Embryonic facial prominence (tissue), 1 donor: ENCODE data around the gene PHACTR1.

Experiments
- DNase-seq: peaks from one replicate; pipeline ENCODE4 v3.0.0-alpha.2; 2016; ENCODE audit errors: extremely low spot score

PHACTR1 gene

DNA sequence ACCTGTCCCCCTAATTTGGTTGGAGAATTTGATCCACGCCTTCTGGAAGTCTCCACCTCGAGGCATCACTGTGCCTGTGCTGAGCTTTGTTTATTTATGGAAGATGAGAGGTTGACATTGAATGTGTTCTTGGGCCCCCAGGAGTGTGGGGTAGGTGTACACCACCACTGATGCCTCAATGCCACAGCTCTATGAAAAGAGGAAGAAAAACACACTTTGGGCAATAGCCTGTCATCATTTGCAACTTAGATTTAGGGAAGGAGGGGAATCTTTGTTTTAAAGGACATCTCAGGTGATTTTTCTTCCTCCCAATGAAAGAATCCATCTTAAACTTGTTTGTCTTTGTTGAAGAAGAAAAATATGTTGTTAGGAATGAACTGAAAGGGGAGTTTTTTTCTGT lies 569.1 kb downstream of the PHACTR1 start:
- DNase-seq, result no peak

DNA sequence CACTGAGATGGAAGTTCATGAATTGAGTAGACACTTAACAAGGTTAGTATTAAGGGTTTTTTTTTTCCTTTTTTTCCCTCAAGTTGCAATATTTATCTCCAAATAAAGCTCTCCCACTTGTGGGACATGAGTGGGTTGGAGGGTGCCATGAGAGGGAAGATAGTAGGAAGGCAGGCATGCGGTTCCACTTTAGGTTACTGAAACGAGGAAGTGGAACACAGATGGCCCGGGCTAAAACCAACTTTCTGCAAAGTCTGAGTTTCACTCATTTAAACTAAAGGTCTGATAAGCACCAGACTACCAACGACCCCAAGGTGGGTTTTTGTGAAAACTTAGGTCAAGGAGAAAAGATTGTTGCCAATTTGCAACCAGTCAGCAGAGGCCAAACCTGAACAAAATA lies 569.6 kb downstream of the PHACTR1 start:
- no peak for DNase-seq

DNA sequence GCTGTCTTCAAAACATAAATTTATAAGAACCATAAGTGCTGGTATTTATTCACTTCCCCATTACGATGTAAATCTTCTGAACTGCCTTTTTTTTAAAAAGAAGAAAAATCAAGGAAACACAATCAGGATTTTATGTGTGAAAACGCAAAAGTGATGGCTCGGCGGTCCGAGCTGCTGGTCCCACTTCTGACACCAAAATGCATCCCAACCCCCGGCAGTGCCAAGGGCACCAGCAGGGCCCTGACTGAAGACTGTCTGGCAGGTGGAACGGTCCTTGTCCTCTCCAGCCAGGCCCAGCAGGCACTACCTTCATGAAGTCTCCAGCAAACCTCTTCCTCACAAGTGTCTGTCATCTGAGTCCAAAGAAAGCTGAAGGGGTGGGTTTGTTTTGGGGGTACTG lies 570.5 kb downstream of the PHACTR1 start:
- DNase-seq, result no peak

DNA sequence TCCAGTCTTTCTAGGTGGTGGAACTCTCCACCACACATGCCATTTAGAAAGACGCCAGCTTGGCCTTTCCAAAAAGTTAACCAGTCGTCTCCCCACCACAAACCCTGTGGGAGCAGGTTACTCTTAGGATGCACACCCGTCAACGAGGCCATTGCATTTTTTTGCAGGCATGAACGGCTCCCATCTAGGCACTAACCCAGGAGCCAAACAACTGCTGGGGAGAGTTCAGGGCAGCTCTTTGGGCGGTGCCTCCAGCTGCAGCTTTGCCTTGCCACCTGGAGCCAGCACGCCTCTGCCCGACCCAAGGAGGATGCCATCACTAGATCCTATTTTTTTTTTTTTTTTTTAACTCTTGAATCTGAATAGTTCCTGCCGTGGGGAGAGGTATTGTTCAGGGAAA lies 571.9 kb downstream of the PHACTR1 start:
- DNase-seq, result no peak

DNA sequence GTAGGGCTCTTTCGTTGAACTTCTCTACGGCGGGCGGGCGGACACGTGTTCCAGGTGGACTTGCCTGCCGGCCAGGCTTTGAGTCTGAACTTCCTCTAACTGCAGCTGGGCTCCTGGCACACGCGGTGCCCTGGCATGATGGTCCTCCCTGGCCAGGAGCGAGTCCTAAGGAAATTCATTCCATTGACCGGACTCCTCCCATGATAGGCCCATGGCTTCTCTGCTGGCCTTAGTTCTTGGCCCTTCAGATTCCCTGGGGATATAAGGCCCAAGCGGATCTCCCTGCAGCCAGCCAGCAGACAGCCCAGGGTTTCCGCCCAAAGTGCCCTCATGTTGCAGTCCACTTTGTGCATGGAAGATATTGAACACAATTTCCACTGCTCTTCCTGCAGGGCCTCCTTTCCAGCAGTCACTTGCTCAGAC lies 572.4 kb downstream of the PHACTR1 start:
- DNase-seq, result no peak

DNA sequence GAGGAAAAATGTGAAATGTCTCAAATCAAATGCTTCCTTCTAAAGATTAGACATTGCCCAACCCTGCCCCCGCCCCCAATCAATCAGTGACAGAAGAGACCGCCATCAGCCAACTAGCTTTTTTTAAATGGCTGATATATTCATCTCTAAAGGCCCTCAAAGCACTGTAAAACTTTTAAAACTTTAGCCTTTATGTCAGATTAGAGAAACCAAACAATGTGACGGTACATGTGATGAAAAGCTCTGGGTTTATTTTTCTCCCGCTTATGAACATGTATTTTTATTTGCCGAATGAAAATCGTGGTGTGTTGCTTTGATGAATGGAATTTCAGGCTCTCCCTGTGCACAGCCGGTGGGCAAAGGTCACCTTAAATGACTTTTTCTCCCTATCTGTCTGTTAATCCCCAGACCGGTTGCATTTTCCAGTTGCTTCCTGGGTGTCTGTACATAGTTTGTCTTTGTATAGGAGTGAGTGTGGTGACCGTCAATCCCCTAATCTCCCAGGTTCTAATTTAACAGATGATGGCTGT lies 573.3 kb downstream of the PHACTR1 start:
- no peak for DNase-seq

DNA sequence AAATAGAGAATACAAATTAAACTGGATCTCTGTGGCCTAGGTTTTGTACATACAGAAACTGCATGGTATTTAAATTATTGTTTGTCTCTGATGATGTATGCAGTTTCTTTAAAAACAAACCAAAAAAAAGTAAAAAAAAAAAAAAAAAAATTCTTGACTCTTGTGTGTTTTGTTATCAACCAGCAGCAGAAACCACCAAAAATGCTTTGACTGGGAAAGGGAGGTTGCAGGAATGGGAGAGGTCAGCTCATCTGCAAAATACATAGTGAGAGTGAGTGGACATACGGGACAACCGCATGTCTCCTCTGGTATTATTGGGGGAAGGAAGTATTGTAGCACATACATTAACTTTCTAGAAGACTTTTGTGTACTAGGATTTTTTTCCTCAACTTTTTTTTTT lies 573.8 kb downstream of the PHACTR1 start:
- no peak for DNase-seq

DNA sequence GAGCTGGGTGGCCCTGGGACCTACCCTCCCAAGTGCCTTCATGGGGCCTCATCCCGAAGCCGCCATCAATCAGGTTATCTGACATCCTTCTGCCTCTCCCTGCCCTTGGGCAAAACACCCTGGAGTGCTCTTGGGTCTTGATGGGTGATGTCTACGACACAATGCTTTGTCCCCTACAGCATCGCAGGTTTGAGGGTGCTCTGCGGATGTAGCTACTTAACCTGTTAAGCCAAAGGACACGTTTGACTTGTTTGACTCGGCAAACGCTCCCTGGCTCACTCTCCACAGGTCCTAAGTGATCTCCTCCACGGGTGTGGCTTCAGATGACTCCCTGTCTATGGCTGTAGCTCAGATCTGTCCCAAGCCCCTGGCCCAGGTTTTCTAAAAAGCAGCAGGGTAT lies 576.2 kb downstream of the PHACTR1 start:
- no peak for DNase-seq

DNA sequence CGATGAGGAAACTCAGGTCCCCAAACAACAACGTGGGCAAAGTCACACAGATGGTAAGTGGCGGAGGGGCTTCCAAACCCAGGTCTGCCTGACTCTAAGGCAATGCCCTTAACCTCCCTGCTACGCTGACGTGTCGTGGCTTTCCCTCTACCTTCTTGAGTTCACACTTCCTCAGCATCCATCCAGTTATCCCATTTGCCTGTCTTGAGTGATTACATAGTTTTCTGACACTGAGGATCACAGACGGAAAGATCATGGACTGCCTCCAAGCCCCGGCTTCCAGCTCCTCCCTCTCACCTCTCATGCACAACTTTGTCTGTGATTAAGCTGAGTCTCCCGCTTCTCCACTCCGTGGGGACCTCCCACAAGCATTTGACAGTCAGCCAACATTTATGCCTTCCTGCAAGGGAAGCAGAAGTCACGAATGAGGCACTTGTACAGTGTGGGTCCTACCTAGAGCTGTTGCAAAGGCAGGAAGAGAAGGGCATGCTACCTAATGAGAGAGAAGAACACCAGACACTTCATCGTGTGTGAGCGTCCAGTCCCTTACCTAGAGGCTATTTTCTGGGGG lies 578.0 kb downstream of the PHACTR1 start:
- no peak for DNase-seq

DNA sequence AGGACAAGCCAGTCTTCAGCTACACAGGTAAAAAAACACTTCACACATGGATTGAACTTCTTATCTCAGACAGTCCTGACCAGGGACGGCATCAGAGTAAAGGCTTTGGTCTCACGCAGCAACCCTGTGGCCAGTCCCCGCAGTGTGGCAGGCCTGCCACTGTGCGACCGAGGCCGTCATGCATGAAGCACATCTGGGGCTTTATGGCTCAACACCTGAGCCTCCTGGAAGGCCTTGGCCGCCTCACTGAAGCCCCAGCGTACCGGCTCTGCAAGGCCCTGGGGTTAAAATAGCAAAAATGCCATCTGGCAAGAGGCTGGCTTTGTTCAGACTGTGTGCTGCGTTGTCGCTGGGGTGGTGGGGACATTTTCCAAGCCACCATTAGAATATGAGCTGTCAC lies 579.0 kb downstream of the PHACTR1 start:
- no peak for DNase-seq

DNA sequence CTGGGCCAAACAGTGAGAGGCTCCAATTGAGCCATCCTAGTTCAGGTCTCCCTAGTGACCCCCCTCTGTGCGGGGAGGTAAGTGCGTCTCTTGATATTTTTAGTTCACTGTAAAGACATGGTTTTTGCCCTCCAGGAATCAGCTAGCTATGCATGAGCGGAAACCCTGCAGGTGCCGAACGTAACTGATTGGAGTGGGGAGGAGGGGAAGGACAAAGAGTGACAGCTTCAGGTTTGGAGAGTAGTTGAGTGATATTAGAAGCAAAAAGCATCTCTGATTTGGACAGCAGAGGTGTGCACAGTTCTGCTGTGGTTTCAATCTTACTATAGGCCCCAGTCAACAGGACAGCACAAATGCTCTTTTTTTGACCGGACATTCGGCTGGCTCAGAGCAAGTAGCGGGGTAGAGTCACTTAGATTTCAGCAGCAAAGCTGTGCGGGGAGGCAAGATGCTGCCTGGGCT lies 580.0 kb downstream of the PHACTR1 start:
- no peak for DNase-seq

DNA sequence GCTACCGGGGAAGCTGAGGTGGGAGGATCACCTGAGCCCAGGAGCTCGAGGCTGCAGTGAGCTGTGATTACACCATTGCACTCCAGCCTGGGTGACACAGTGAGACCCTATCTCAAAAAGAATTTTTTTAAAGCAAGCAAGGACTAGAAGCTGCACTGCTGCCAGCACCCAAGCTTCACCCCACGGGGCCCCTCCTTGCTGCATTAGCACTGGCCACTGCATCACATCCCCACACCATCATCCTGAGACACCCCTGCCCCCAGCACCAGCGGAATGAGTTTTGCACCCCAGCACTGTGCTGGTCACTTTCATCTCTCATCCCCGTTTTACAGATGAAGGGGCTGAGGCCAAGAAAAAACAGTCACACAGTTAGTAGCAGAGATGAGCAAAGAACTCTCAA lies 580.8 kb downstream of the PHACTR1 start:
- no peak for DNase-seq

DNA sequence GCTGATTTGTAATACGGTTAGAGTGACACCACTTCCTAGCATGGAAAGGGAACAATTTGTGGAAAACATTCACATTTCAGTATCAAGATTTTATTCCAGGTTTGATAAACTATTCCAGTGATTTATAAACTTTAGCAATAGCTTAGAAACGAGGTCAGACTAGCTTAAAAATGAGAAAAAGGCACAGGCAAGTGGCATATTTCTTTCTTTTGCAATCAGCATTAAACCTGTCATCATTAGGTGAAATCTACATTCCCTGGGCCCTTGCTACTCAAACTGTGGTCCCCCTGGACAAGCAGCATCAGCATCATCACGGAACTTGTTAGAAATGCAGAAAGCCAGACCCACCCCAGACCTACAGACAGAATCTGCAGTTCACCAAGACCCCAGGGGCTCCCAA lies 581.9 kb downstream of the PHACTR1 start:
- DNase-seq, result no peak

DNA sequence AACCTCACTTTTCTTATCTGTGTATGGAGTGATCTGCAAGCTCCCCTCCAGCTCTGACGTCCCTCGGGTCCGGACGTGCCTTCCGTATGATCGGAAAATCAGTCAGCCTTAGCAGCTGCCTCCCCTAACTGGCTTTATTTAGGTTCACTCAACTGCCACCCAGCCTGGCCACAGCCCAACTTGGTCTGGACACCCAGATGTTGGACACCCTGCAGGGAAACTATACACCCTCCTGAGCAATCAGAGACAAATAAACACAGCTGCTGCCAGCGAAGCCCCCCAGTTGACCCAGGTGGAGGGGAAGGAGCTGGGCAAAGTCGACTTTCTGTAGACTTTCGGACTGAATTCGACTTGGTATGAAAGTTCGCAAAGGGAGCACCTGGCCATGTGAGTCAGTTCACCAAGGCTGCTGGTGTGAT lies 582.8 kb downstream of the PHACTR1 start:
- no peak for DNase-seq

DNA sequence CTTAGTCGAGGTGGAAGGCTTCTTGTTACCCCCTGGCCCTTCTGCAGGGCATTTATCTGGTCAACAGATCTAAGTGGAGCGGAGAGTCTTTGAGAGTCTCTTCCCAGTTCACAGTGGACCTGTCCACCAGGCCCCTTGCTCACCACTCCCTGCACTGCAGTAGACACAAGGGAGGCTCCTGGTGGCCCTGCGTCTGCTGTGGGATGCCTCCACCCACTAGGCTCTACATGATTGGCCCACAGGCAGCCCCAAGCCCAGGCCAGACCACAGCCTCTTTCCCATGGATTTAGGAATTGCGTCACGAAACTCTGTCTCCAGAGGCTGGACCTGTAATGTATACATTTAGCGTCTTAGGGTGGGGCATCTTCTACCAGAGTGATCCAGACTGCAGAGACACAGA lies 583.4 kb downstream of the PHACTR1 start:
- no peak for DNase-seq

DNA sequence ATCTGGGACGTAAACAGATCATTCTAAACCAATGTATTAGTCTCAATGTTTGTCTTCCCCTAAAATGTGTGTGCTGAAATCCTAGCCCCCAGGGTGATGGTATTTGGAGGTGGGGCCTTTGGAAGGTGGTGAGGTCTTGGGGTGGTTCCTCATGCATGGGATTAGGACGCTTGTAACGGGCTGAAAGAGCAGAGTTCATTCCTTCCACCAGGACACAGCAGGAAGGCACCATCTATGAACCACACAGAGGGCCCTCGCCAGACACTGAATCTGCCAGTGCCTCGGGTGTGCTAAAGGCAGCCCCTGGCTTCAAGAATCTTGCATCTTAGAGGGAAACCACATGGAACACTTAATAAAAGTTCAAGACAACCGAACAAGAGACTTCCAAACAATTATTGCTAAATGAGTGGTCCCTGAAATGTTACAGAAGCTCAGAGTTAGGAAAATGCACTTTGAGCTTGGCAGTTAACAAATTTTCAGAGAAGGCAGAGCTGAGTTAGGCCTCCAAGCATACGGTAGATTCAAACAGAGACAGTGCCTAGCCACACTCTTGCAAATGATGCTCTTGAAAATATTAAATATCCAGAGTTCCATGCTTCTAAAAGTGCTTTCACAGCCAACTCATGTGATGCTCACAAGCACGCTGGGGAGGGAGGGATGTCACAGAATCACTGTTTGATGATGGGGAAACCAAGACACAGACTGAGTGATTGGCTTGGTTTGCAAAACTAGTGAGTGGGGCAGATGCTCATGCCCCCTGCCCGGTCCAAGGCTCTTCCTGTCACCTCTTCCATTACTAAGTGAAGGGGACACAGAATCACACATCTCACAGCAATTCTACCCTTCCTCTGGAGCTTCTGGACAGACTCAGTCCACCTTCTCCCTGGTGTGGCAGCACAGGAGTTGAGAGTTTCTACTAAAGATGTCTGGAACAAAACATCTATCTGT lies 584.4 kb downstream of the PHACTR1 start:
- no peak for DNase-seq

DNA sequence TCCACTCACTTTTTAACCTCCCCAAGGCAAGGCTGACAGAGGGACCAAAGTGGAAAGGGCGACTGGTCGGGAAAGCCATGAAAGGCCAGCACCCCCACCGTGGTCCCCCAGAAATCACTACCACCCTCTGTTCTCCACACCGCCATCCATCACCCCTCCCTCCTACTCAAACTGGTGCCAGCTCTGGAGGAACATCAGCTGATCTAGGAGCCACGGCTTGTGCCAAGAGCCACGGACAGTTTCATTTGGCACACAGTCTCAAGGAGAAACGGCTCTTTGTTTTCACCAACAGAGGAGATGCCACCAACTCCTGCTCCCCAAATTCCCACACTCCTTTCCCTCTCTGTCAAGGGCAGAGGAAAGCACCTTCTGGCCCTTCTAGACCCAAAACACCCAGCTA lies 585.7 kb downstream of the PHACTR1 start:
- no peak for DNase-seq

DNA sequence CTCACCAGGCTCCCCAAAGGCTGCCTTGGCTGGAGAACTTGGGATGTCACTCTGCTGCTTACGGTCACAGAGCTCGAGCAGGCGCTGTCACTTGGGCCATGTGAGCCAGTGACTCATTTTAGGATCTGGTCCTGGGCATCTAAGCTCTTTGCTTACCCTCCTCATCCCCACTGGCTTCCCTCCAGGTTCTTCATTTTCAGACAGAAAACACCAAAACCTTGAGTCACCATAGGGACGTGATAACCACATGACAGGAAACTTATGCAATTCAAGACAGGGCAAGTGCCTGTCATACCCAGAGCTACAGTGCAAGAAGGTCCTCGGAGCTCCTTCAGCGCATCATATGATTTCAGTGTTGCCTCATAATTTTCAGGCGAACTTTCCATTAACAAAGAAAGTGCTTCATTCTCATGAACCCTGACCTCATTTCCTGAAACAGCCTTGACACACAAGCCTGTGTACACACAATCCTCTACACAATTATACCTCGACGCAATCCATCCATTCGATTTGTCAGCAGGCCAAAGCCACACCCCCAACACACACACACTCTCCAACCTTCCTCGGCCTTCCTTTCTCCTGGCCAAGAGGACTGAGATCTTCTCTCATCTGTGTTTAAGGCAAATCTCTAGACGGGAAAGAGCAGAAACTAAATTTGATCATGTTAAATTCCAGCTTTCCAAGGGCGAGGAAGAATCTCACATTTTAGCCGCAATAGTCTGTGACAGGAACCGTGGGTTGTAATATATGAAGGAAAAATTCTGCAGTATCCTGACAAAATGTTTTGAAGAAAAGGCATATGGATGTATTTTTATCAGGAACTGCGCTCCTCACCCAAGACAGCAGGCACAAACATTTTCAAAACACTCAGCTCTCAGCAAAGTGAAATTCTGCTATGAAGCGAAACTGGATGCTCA lies 586.4 kb downstream of the PHACTR1 start:
- DNase-seq, result no peak

DNA sequence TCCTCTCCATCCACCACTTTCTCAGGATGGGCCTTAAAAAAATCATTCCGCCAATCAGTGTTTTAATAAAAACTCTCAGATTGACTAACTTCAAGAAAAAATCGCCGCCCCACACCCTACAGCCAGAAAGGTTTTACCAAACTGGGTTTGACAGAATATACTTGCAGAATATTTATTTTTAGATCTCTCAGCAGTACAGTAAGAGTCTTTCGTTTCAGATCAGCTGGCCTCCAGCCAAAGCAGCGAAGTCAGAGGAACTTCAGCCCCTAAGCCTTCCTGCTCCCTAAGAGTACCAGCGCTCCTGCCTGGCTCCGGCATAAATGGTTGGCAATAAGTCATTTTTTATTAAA lies 587.1 kb downstream of the PHACTR1 start:
- DNase-seq, result peak; percentile 58

DNA sequence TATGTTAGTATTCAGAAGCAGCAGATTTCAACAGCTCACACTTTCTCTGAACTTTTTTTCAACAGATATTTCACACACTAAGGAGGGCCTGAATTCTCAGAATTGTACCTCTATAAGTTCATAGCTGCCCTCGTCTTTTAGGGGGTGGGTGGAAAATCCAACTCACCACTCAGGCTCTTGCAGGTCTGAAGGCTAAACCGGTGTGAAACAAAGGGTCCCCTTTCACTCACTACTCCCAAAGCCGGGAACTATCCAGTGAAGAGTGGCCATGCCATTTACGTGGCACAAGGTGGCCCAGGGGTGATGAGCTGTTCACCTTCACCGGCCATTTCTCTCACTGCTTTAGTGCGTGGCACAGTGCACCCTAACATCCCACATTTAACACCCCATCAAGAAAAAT lies 587.5 kb downstream of the PHACTR1 start:
- DNase-seq, result no peak

DNA sequence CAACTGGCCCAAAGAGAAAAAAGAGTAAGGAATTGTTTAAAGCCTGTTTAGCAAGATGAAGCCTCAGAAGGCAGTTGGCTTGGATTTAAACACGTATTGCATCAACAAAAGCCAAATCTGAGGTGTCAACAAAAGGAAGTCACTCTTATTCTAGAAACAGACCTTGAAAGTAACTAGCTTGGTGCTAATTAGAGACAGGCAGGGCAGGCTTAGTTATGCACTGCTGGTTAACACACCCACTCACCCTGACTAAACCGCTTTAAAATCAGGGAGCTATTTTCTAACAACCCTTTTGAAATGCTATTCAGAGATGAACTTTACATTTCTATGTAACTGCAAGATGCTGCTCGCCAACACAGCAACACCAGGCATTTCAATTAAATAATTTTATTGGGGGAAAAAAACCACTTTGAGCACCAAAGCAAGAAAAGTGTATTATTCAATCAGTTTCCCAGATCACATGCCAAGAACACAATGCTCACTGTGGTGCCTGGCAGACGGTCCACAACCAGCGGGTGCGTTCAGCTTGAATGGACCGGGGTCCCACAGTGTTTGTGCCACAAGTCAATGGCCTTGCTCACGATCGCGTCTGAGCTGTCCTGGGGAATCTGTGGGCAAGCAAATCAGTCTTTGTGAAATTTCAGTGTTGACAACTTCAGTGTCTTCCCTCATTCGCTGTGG lies 588.2 kb downstream of the PHACTR1 start:
- no peak for DNase-seq
